GM19455 (cell line): ENCODE measurements around the gene PRKAB2.
"Not testable (repeated sequence)": the region's sequence is repeated elsewhere in the genome, so short reads cannot be mapped to it uniquely, and the experiment has no call there.

ENCODE experiments used
- ATAC-seq: cut with Tn5 transposase; IDR thresholded peaks from one replicate; pipeline ENCODE4 v1.9.1; 2021; ENCODE audit not compliant: unreplicated experiment

The PRKAB2 gene

GRCh38 chr1:147111381-147112130 is 60.7 kb downstream of the PRKAB2 start:
- ATAC-seq = no peak

- no peak for ATAC-seq
Observed at GRCh38 chr1:147110872-147111271, 61.4 kb downstream of the PRKAB2 start.

- ATAC-seq = no peak
Observed at GRCh38 chr1:147110434-147110833, 61.8 kb downstream of the PRKAB2 start.

- ATAC-seq = no peak
Observed at GRCh38 chr1:147109762-147110161, 62.5 kb downstream of the PRKAB2 start.

- no peak for ATAC-seq
Observed at GRCh38 chr1:147109041-147109440, 63.2 kb downstream of the PRKAB2 start.

- not testable (repeated sequence) for ATAC-seq
Observed at GRCh38 chr1:147106407-147106881, 65.8 kb downstream of the PRKAB2 start.

- no peak for ATAC-seq
Observed at GRCh38 chr1:147105909-147106308, 66.4 kb downstream of the PRKAB2 start.
